IgD-negative memory B cell (primary cell): Measurements from ENCODE around the gene DPY30. TPM values are rescaled to one million over a fixed set of nuclear protein-coding genes. Genes with fewer than 3 reads are reported as not detected.

Experiments used
- H3K27ac Mint-ChIP-seq, 3 donors: one replicate each; pipeline ENCODE4 v1.8.0; 2020 to 2022; ENCODE audit warnings: mild to moderate bottlenecking in 3 of 3, mixed read lengths in 3 of 3, moderate library complexity in 1 of 3
- H3K27me3 Mint-ChIP-seq: one replicate; pipeline ENCODE4 v1.8.0; 2021; ENCODE audit warnings: mixed read lengths
- H3K36me3 Mint-ChIP-seq: one replicate; pipeline ENCODE4 v1.8.0; 2020; ENCODE audit warnings: mild to moderate bottlenecking, mixed read lengths
- H3K4me1 Mint-ChIP-seq, 3 donors: one replicate each; pipeline ENCODE4 v1.8.0; 2020 to 2022; ENCODE audit warnings: mixed read lengths in 3 of 3, mild to moderate bottlenecking in 1 of 3
- H3K4me3 Mint-ChIP-seq, 4 donors: one replicate each; pipeline ENCODE4 v1.8.0; 2020 to 2022; ENCODE audit warnings: mild to moderate bottlenecking in 4 of 4, mixed read lengths in 4 of 4, moderate library complexity in 3 of 4
- H3K9me3 Mint-ChIP-seq, 3 donors: one replicate each; pipeline ENCODE4 v1.8.0; 2020 to 2021; ENCODE audit warnings: mixed read lengths in 3 of 3, mild to moderate bottlenecking in 1 of 3
- polyA plus RNA-seq: library from polyadenylated mRNA; unstranded; fragments of 300-500 nt; fragmentation: Illumina TruSeq; gene quantifications from one replicate; pipeline ENCODE4 v1.2.3, GENCODE V29; 2021

DPY30 gene
- polyA plus RNA-seq, 1 donor from 2014 or later: 157 TPM

- Mint-ChIP-seq H3K27ac (no peak overlapping the region), H3K9me3 (no peaks in the 10 kb centered on the region), H3K27me3 (no peaks in the 10 kb centered on the region), H3K4me1 (peaks cover 30 to 40% (median 37%) of the 10 kb centered on the region in 3 donors), H3K4me3 (no peak overlapping the region), H3K36me3 (peaks cover 2% of the 10 kb centered on the region)
Observed at GRCh38 chr2:31998731-31999383, 40.7 kb downstream of the DPY30 start.

- no peak overlapping the region for H3K27ac Mint-ChIP-seq
- H3K9me3 Mint-ChIP-seq: no peaks in the 10 kb centered on the region
- H3K4me3 Mint-ChIP-seq: peak overlapping the region in 1 of 4 donors; percentile 45
- no peaks in the 10 kb centered on the region for H3K27me3 Mint-ChIP-seq
- H3K4me1 Mint-ChIP-seq: peaks cover 33 to 48% (median 36%) of the 10 kb centered on the region in 3 donors
- peaks cover 2% of the 10 kb centered on the region for H3K36me3 Mint-ChIP-seq
Observed at GRCh38 chr2:31997653-31998052, 42.0 kb downstream of the DPY30 start.

- Mint-ChIP-seq H3K27me3 (no peaks in the 10 kb centered on the region), H3K27ac (peak overlapping the region in 2 of 3 donors; percentile 59 to 61), H3K36me3 (peaks cover 2% of the 10 kb centered on the region), H3K4me1 (peaks cover 35 to 51% (median 41%) of the 10 kb centered on the region in 3 donors), H3K9me3 (no peaks in the 10 kb centered on the region), H3K4me3 (peak overlapping the region in 2 of 4 donors; percentile 3 to 58)
Observed at GRCh38 chr2:31996571-31997150, 42.9 kb downstream of the DPY30 start.

- no peaks in the 10 kb centered on the region for H3K27me3 Mint-ChIP-seq
- peaks cover 4% of the 10 kb centered on the region for H3K36me3 Mint-ChIP-seq
- no peak overlapping the region for H3K4me3 Mint-ChIP-seq
- peak overlapping the region in 2 of 3 donors; percentile 11 to 46 for H3K27ac Mint-ChIP-seq
- H3K4me1 Mint-ChIP-seq: peaks cover 22 to 43% (median 29%) of the 10 kb centered on the region in 3 donors
- no peaks in the 10 kb centered on the region for H3K9me3 Mint-ChIP-seq
Observed at GRCh38 chr2:31992934-31993333, 46.7 kb downstream of the DPY30 start.

- peaks cover 18 to 40% (median 23%) of the 10 kb centered on the region in 3 donors for H3K4me1 Mint-ChIP-seq
- H3K9me3 Mint-ChIP-seq: no peaks in the 10 kb centered on the region
- H3K27me3 Mint-ChIP-seq: no peaks in the 10 kb centered on the region
- no peak overlapping the region for H3K4me3 Mint-ChIP-seq
- H3K27ac Mint-ChIP-seq: peak overlapping the region in 1 of 3 donors; percentile 11
- peaks cover 4% of the 10 kb centered on the region for H3K36me3 Mint-ChIP-seq
Observed at GRCh38 chr2:31992025-31992579, 47.5 kb downstream of the DPY30 start.

- H3K27ac Mint-ChIP-seq: peak overlapping the region in 1 of 3 donors; percentile 23
- H3K36me3 Mint-ChIP-seq: peaks cover 2% of the 10 kb centered on the region
- no peaks in the 10 kb centered on the region for H3K27me3 Mint-ChIP-seq
- no peaks in the 10 kb centered on the region for H3K9me3 Mint-ChIP-seq
- H3K4me3 Mint-ChIP-seq: no peak overlapping the region
- peaks cover 8 to 34% (median 24%) of the 10 kb centered on the region in 3 donors for H3K4me1 Mint-ChIP-seq
Observed at GRCh38 chr2:31989946-31990345, 49.7 kb downstream of the DPY30 start.

- H3K27ac Mint-ChIP-seq: peak overlapping the region in 1 of 3 donors; percentile 67
- no peaks in the 10 kb centered on the region for H3K27me3 Mint-ChIP-seq
- no peaks in the 10 kb centered on the region for H3K9me3 Mint-ChIP-seq
- H3K36me3 Mint-ChIP-seq: peaks cover 3% of the 10 kb centered on the region
- H3K4me1 Mint-ChIP-seq: peaks cover 11 to 24% (median 17%) of the 10 kb centered on the region in 3 donors
- H3K4me3 Mint-ChIP-seq: no peak overlapping the region
Observed at GRCh38 chr2:31987454-31988220, 52.0 kb downstream of the DPY30 start.

GRCh38 chr2:31986906-31987305 is 52.7 kb downstream of the DPY30 start:
- Mint-ChIP-seq H3K27ac (peak overlapping the region in 1 of 3 donors; percentile 69), H3K36me3 (peaks cover 3% of the 10 kb centered on the region), H3K9me3 (no peaks in the 10 kb centered on the region), H3K4me3 (no peak overlapping the region), H3K27me3 (no peaks in the 10 kb centered on the region), H3K4me1 (peaks cover 9 to 21% (median 13%) of the 10 kb centered on the region in 3 donors)

GRCh38 chr2:31983762-31984467 is 55.7 kb downstream of the DPY30 start:
- H3K27me3 Mint-ChIP-seq: no peaks in the 10 kb centered on the region
- H3K4me1 Mint-ChIP-seq: peaks cover 15 to 31% (median 19%) of the 10 kb centered on the region in 3 donors
- H3K36me3 Mint-ChIP-seq: peaks cover 2% of the 10 kb centered on the region
- no peak overlapping the region for H3K27ac Mint-ChIP-seq
- no peaks in the 10 kb centered on the region for H3K9me3 Mint-ChIP-seq
- H3K4me3 Mint-ChIP-seq: no peak overlapping the region

GRCh38 chr2:31980674-31981356 is 58.8 kb downstream of the DPY30 start:
- Mint-ChIP-seq H3K4me1 (peaks cover 13 to 26% (median 20%) of the 10 kb centered on the region in 3 donors), H3K4me3 (peak overlapping the region; percentile 10 to 82 (median 35)), H3K9me3 (no peaks in the 10 kb centered on the region), H3K27ac (peak overlapping the region; percentile 1 to 92 (median 52)), H3K27me3 (no peaks in the 10 kb centered on the region), H3K36me3 (peaks cover 2% of the 10 kb centered on the region)

GRCh38 chr2:31979956-31980355 is 59.6 kb downstream of the DPY30 start:
- peaks cover 13 to 28% (median 20%) of the 10 kb centered on the region in 3 donors for H3K4me1 Mint-ChIP-seq
- no peaks in the 10 kb centered on the region for H3K9me3 Mint-ChIP-seq
- no peak overlapping the region for H3K27ac Mint-ChIP-seq

GRCh38 chr2:31979018-31979417 is 60.6 kb downstream of the DPY30 start:
- no peaks in the 10 kb centered on the region for H3K9me3 Mint-ChIP-seq
- peak overlapping the region in 1 of 3 donors; percentile 35 for H3K27ac Mint-ChIP-seq
- peaks cover 2% of the 10 kb centered on the region for H3K36me3 Mint-ChIP-seq
- H3K27me3 Mint-ChIP-seq: no peaks in the 10 kb centered on the region
- H3K4me3 Mint-ChIP-seq: no peak overlapping the region
- peaks cover 16 to 28% (median 22%) of the 10 kb centered on the region in 3 donors for H3K4me1 Mint-ChIP-seq

More at GRCh38 chr2:31979956-31980355, 59.6 kb downstream of the DPY30 start:
- H3K4me3 Mint-ChIP-seq: no peak overlapping the region
- peaks cover 2% of the 10 kb centered on the region for H3K36me3 Mint-ChIP-seq
- no peaks in the 10 kb centered on the region for H3K27me3 Mint-ChIP-seq

- Mint-ChIP-seq H3K36me3 (no peaks in the 10 kb centered on the region), H3K27ac (peak overlapping the region in 1 of 3 donors; percentile 47), H3K4me1 (peaks cover 20 to 30% (median 22%) of the 10 kb centered on the region in 3 donors), H3K9me3 (no peaks in the 10 kb centered on the region), H3K27me3 (no peaks in the 10 kb centered on the region), H3K4me3 (no peak overlapping the region)
Observed at GRCh38 chr2:31978436-31978835, 61.2 kb downstream of the DPY30 start.
